Adrenal gland (tissue), 12 donors: ENCODE data around the gene GRIK1. TPM values are rescaled to one million over a fixed set of nuclear protein-coding genes. Genes with fewer than 3 reads are reported as not detected.

Experiments
- DNase-seq, 7 donors: peaks; one replicate each; pipeline ENCODE4 v3.0.0-alpha.2; 2019 to 2020
- H3K27ac ChIP-seq, 5 donors: fragments of 200-600 bp; sonication (generic) in 4 of 5; 1 replicate in 3 of 5; 2 replicates in 2 of 5; pipeline versions ENCODE4 v1.5.1 to v1.8.0; 2016 to 2020; ENCODE audit warnings: mild to moderate bottlenecking in 1 of 5
- H3K27me3 ChIP-seq: fragments of 200-600 bp; 2 replicates; pipeline ENCODE4 v1.8.0; 2021
- H3K36me3 ChIP-seq, 2 donors: fragments of 200-600 bp; replicated peaks in 1 of 2; 1 replicate in 1 of 2; 2 replicates in 1 of 2; pipeline versions ENCODE4 v1.5.1 to v1.8.0; 2018 to 2022
- H3K4me1 ChIP-seq, 2 donors: fragments of 200-600 bp; replicated peaks in 1 of 2; 1 replicate in 1 of 2; 2 replicates in 1 of 2; pipeline versions ENCODE4 v1.5.1 to v1.8.0; 2018 to 2021
- H3K4me3 ChIP-seq, 4 donors: fragments of 200-600 bp; sonication (generic) in 3 of 4; one replicate each; pipeline ENCODE4 v1.5.1; 2016 to 2018
- H3K9me3 ChIP-seq, 3 donors: fragments of 200-600 bp; sonication (generic) in 1 of 3; replicated peaks in 1 of 3; 1 replicate in 2 of 3; 2 replicates in 1 of 3; pipeline versions ENCODE4 v1.5.1 to v1.8.0; 2016 to 2021
- CTCF ChIP-seq, 6 experiments: fragments of 450-650 bp in 4 of 6; fragments of 200-600 bp in 2 of 6; sonication (generic) in 1 of 6; IDR thresholded peaks; 1 replicate in 5 of 6; 2 replicates in 1 of 6; pipeline versions ENCODE4 v1.5.1 to v1.8.0; 2016 to 2021; ENCODE audit warnings: antibody characterized with exemption in 6 of 6, mild to moderate bottlenecking in 2 of 6, moderate library complexity in 1 of 6
- POLR2A ChIP-seq, 2 donors: fragments of 450-650 bp; IDR thresholded peaks; one replicate each; pipeline ENCODE4 v1.6.1; 2017; ENCODE audit warnings: antibody characterized with exemption in 2 of 2, mild to moderate bottlenecking in 2 of 2, moderate library complexity in 1 of 2
- WGBS, 4 donors: extraction: QIAGEN DNeasy Blood & Tissue Kit in 2 of 4; methylation state at CpG; one replicate each; pipeline versions ENCODE4 v1.1.5 to v1.1.7; 2013 to 2017; 5-methylcytosine and 5-hydroxymethylcytosine counted together
- intact Hi-C, 2 donors: fragments of 100-400 bp; cut with DNase I; formaldehyde crosslinking; loops; one replicate each; pipeline versions ENCODE4 v1.14.1 to v1.15.0; 2022 to 2023
- polyA plus RNA-seq, 3 donors: library from polyadenylated mRNA; stranded (reverse); fragments of 200-250 nt in 2 of 3; fragments of 350-450 nt in 1 of 3; fragmentation: Illumina TruSeq in 1 of 3; extraction: RNeasy Lipid Tissue Mini Kit (QIAGEN cat#74804) in 1 of 3; gene quantifications; one replicate each; pipeline ENCODE4 v1.2.3, GENCODE V29; 2013 to 2014
- total RNA-seq, 9 donors: library from RNA; depleted of rRNA in 4 of 9; stranded (reverse); fragments of >200 nt in 4 of 9; fragments of 120-200 nt in 1 of 9; fragmentation: NEBNext Ultra II Directional in 1 of 9; extraction: Animal tissue kit (Norgen Biotek cat#: 25700) in 1 of 9; gene quantifications; one replicate each; pipeline versions ENCODE4 v1.1.0 to v1.2.4, GENCODE V29; 2013 to 2023
- donor health status: healthy with polysubstance abuse.
- donor health status: Bipolar disorder and iron deficiency.
- donor health status: DM: yes; HTN: yes; CAD: no.
- donor health status: DM: no; HTN: no; CAD: no.
- donor health status: DM: no; HTN: no; CAD: no.
- donor health status: DM: yes; HTN: yes; CAD: no.

GRIK1 gene
- total and polyA plus RNA-seq, 12 donors: 0.23 to 47.4 (median 8.1) TPM; not detected in 3

- H3K4me1 ChIP-seq: no peaks in the 10 kb centered on the region
- TF ChIP-seq POLR2A (IDR thresholded peaks at IDR 0.05) (no peak), CTCF (IDR thresholded peaks at IDR 0.05) (no peak)
- no peaks in the 10 kb centered on the region for H3K36me3 ChIP-seq
- 75 to 85% (median 82%) methylated on average over 7 of the region's 7 CpGs for WGBS, 4 donors
- H3K27ac ChIP-seq: no peak overlapping the region
- no peaks in the 10 kb centered on the region for H3K27me3 ChIP-seq
- no peak overlapping the region for H3K4me3 ChIP-seq
- DNase-seq: no peak
- H3K9me3 ChIP-seq: no peaks in the 10 kb centered on the region
- intact Hi-C loops: no loop called here
Observed at GRCh38 chr21:29638138-29638537, 301.7 kb downstream of the GRIK1 start.

- intact Hi-C loops: no loop called here
- 80 to 88% (median 86%) methylated on average over 4 of the region's 4 CpGs for WGBS, 4 donors
- no peak for TF ChIP-seq POLR2A (IDR thresholded peaks at IDR 0.05)
- no peak for TF ChIP-seq CTCF (IDR thresholded peaks at IDR 0.05)
Observed at GRCh38 chr21:29637553-29637952, 302.2 kb downstream of the GRIK1 start.

GRCh38 chr21:29637134-29637533 lies 302.7 kb downstream of the GRIK1 start:
- Histone ChIP-seq H3K27ac (no peak overlapping the region), H3K27me3 (no peaks in the 10 kb centered on the region), H3K9me3 (no peaks in the 10 kb centered on the region), H3K36me3 (no peaks in the 10 kb centered on the region), H3K4me1 (no peaks in the 10 kb centered on the region), H3K4me3 (no peak overlapping the region)
- no peak for DNase-seq
- WGBS, 4 donors: 85 to 96% (median 92%) methylated on average over 4 of the region's 4 CpGs
- intact Hi-C loops: no loop called here
- TF ChIP-seq CTCF (IDR thresholded peaks at IDR 0.05): no peak
- no peak for TF ChIP-seq POLR2A (IDR thresholded peaks at IDR 0.05)

More at GRCh38 chr21:29637553-29637952, 302.2 kb downstream of the GRIK1 start:
- no peak for DNase-seq
- Histone ChIP-seq H3K9me3 (no peaks in the 10 kb centered on the region), H3K4me1 (no peaks in the 10 kb centered on the region), H3K36me3 (no peaks in the 10 kb centered on the region), H3K4me3 (no peak overlapping the region), H3K27me3 (no peaks in the 10 kb centered on the region), H3K27ac (no peak overlapping the region)

GRCh38 chr21:29634418-29634817 lies 305.4 kb downstream of the GRIK1 start:
- DNase-seq: no peak
- WGBS, 4 donors: 62 to 85% (median 77%) methylated on average over 4 of the region's 4 CpGs
- no peak for TF ChIP-seq CTCF (IDR thresholded peaks at IDR 0.05)
- no peak for TF ChIP-seq POLR2A (IDR thresholded peaks at IDR 0.05)
- no peaks in the 10 kb centered on the region for H3K4me1 ChIP-seq
- no peak overlapping the region for H3K27ac ChIP-seq
- intact Hi-C loops: no loop called here
- no peaks in the 10 kb centered on the region for H3K27me3 ChIP-seq
- no peaks in the 10 kb centered on the region for H3K9me3 ChIP-seq
- H3K4me3 ChIP-seq: no peak overlapping the region
- no peaks in the 10 kb centered on the region for H3K36me3 ChIP-seq
